HG03378 (cell line): ENCODE data around the gene PIGV.
"Not testable (repeated sequence)": the region's sequence is repeated elsewhere in the genome, so short reads cannot be mapped to it uniquely, and the experiment has no call there.

Source experiments
- ATAC-seq: cut with Tn5 transposase; IDR thresholded peaks from one replicate; pipeline ENCODE4 v1.9.1; 2021; ENCODE audit warnings: mild to moderate bottlenecking, moderate library complexity; ENCODE audit not compliant: unreplicated experiment

PIGV gene

GRCh38 chr1:26791626-26792025, 3.9 kb downstream of the PIGV start:
- ATAC-seq, result no peak

DNA sequence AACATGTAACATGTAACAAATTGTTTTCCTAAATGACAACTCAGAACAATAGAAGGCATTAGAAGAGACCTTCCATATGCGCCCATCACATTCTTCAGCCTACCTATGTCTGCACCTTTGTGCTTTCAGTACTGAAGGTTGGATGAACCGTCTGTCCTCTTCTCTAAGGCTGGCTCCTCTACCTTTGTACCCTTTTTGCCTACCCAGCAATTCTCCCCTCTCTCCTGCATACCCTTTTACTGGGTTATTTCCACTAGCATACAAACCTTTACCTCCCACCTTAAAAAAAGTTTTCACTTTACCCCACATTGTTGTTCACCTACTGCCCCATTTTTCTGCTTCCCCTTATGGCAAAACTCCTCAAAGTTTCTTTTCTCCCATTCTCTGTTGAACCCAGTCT, 5.2 kb downstream of the PIGV start:
- ATAC-seq, result no peak

GRCh38 chr1:26794391-26794790, 6.6 kb downstream of the PIGV start:
- ATAC-seq, result no peak

DNA sequence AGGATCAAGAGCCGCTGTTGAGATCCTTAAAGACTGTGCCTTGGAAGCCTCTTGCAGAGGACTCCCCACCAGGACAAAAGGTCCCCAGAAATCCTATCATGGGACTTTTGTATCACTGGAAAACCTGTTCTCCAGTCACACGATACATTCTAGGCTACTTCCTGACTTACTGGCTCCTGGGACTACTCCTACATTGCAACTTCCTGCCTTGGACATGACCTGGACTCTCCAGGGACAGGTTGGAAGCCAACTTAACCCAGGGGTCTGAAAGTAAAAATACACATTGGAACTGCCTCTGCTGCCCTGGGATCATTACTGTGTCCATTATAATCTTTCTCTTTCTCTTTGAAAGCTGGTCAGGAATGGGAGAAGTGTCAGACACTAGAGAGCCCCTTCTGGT, 9.9 kb downstream of the PIGV start:
- ATAC-seq, result no peak

GRCh38 chr1:26799479-26800142, 11.9 kb downstream of the PIGV start:
- ATAC-seq, result no peak

DNA sequence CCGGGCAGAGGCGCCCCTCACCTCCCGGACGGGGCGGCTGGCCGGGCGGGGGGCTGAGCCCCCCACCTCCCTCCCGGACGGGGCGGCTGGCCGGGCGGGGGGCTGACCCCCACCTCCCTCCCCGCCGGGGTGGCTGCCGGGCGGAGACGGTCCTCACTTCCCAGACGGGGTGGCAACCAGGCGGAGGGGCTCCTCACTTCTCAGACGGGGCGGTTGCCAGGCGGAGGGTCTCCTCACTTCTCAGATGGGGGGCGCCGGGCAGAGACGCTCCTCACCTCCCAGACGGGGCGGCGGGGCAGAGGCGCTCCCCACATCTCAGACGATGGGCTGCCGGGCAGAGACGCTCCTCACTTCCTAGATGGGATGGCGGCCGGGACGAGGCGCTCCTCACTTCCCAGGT, 16.2 kb downstream of the PIGV start:
- not testable (repeated sequence) for ATAC-seq

GRCh38 chr1:26810105-26810504, 22.4 kb downstream of the PIGV start:
- not testable (repeated sequence) for ATAC-seq

GRCh38 chr1:26811057-26811456, 23.3 kb downstream of the PIGV start:
- ATAC-seq, result no peak

DNA sequence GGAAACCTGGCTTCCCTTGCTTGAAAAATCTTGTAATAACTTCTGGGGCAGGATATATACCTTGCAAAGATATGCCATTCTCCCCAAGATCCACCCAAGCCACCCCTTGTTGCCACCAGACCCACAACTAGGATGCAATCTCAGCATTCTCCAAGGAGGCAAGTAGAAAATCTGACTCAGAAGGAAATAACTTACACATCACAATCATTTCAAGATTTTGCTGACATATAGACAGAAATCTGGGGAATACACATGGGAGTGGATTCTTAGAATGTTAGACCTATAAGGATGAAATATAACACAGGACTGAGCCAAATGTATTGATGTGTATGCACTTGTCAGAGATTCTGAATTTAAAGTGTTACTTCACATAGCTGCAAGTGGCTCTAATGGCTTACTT, 24.0 kb downstream of the PIGV start:
- ATAC-seq, result no peak

- ATAC-seq, result no peak
These were observed 26.6 kb downstream of the PIGV start for GRCh38 chr1:26814377-26814776.

DNA sequence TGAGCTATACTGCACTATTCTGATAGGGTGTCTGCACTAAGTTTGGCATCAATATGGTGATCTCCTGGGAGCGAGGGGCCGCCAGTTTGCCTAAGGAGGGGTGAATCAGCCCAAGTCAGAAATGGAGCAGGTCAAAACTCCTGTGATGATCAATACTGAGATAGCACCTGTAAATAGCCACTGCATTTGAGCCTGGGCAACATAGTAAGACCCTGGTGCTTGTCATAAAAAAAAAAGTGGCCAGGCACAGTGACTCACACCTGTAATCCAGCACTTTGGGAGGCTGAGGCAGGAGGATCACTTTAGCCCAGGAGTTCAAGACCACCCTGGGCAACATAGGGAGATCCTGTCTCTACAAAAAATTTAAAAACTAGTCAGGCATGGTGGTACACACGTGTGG, 27.1 kb downstream of the PIGV start:
- no peak for ATAC-seq

DNA sequence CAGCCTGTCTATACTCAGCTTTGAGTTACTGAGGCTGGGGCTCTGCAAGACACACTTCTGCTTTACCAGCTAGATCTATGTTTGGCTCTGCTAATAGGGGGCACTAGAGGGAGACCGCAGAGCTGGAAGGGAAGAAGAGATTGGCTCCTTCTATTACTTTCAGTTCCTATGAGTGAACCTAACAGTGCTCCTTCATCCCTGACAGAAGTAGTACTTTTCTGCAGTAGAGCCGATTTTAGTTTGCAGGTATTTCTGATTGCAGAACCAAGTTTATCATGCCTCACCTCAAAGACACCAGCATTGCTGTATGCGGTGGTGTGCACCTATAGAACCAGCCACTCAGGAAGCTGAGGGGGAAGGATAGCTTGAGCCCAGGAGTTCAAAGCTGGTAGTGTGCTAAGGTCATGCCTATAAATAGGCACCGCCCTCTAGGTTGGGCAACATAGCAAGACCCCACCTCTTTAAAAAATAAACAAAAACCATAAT, 33.1 kb downstream of the PIGV start:
- peak; percentile 83 for ATAC-seq

DNA sequence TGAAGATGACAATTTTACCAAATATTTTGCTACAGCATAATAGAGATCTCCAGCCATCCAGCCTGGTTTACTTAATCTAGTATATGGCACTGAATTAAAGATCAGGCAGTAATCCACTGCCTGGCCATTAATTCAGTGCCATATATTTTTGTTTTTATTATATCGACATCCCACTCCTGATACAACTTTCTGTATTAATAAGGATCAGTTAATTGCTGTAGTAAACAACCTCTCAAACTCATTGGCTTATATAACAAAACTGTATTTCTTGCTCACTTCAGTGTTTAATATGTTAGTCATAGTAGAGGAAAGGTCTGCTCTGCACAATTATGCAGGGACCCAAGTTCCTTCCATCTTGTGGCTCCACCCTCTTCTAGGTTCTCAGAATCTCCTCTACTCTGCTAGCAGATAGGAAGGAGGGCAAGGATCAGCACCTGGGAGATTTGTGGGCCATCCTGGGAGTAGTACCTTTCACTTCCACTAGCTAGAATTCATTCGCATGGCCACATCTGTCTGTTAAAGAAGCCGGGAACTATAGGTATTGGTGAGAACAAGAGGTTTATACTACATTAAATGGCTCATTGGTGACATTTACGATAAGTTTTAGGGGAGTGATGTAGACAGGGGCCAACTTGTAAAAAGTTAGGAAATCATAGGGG, 35.1 kb downstream of the PIGV start:
- ATAC-seq, result no peak

- ATAC-seq, result no peak
These were observed 37.0 kb downstream of the PIGV start for GRCh38 chr1:26824731-26825130.

GRCh38 chr1:26826261-26827105, 38.7 kb downstream of the PIGV start, which contains the start of gene ZDHHC18:
Gene ZDHHC18 (plus strand): TSS chr1:26826688. CDS start chr1:26826805, 117 bp downstream.
- ATAC-seq, result no peak

DNA sequence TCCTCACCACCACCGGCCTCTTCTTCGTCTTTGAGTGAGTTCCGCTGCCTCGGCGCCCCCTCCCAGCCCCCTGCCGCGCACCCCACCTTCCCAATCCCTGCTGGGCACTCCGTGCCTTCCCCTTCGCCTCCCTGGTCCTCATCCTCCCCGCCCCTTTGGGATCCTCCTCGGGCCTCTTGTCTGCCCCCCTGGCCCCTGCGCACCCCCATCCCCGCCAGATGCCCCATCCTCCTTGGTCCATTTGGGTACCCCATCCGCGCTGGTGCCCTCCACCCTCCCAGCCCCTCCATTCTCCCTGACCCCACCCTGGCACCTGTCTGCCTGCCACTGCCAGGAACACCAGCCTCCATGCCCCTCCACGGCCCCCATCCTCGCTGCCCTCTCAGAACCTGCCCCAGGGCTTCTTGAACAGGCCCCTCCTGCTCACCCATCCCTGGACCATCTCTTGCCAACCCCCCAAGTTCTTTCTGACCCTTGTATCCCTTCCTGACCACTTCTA, 39.4 kb downstream of the PIGV start:
- ATAC-seq, result no peak

DNA sequence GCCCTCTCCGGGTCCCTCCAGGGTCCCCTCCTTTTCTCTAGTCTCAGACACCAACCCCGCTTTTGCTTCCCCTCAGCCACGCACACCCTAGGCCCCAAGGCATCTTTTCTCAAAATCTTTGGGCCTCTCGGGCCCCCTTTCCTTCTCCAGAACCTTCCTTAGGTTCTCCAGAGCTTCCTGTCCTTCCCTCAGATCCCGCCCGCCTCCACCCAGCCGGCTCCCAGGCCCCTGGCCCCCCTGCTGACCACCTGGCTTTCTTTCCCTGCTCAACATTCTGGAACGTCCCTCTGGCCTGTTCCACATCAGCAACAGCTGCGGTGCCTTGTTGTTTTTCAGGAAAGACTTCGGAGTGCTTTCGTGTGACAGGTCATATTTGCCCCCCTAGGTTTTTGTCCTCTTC, 39.9 kb downstream of the PIGV start:
- ATAC-seq, result no peak

GRCh38 chr1:26828411-26828991, 40.8 kb downstream of the PIGV start:
- no peak for ATAC-seq

DNA sequence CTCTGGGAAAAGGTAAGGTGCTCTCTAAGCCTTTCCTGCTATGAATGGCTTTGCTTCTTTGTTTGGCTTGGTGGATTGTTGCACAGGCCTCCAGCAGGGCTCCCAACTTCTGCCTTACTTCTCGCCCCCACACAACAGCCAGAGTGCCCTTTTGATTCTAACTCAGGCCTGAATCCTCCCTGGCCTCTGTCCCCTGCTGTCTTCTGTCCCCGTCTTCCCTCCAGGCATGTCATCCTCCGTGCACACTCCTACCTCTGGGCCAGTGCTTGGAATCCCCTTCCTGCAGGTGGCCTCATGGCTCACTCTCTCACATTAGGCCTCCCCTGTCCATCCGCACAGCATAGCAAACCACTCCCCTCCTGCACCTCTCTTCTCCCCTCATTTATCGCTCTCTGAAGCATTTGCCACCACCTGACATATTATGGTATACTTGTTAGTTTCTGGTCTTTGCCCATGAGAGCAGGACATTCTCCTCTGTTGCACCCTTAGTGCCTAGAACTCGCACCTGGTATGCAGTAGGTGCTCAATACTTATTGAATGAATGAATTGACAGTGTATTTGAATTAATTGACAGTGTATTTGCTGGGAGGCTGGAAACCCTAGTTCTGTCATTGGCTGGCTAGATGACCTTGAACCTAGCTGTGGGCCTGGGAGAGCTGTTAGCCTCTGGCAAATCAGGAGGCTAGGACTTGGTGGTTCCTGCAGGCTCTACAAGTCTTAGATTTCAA, 41.6 kb downstream of the PIGV start:
- ATAC-seq, result no peak

DNA sequence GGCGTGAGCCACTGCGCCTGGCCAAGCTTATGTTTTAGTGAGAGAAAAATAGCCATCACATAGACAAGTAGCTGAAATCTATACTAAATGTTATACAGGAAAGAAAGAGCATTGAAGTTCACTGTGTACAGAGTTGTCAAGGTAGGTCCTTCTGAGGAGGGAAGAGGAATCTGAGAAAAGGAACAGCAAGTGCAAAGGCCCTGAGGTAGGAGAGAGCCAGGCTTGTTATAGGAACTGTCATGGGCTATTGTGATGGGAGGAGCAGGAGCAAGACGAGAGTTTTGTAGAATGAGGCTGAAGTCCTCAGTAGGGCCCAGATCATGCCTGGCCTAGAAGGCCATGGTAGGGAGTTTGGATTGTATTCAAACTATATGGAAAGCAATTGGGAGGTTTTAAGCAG, 43.3 kb downstream of the PIGV start:
- ATAC-seq, result no peak
